HK-2 (cell line): Measurements from ENCODE around the gene IL3.

ENCODE experiments used
- DNase-seq: peaks from one replicate; pipeline ENCODE4 v3.0.0-alpha.2; 2018; ENCODE audit not compliant: unreplicated experiment

The IL3 gene

GRCh38 chr5:132072070-132072469 lies 11.6 kb downstream of the IL3 start:
- DNase-seq, result no peak

GRCh38 chr5:132072528-132072927 lies 12.1 kb downstream of the IL3 start:
- no peak for DNase-seq

GRCh38 chr5:132073231-132074013 lies 13.0 kb downstream of the IL3 start, which contains the start of gene CSF2:
Gene CSF2, plus strand, starts transcription at chr5:132073789. Its CDS starts 35 bp downstream, at chr5:132073824.
- peak; percentile 54 for DNase-seq

- no peak for DNase-seq
These were observed 13.8 kb downstream of the IL3 start for GRCh38 chr5:132074091-132074771.

- peak; percentile 37 for DNase-seq
These were observed 14.6 kb downstream of the IL3 start for GRCh38 chr5:132074772-132075718.

- DNase-seq, result no peak
These were observed 15.2 kb downstream of the IL3 start for GRCh38 chr5:132075719-132076077.

- DNase-seq, result no peak
These were observed 15.9 kb downstream of the IL3 start for GRCh38 chr5:132076202-132076830.

GRCh38 chr5:132076983-132077382 lies 16.5 kb downstream of the IL3 start:
- DNase-seq, result no peak

- DNase-seq, result no peak
These were observed 18.6 kb downstream of the IL3 start for GRCh38 chr5:132079081-132079480.

- DNase-seq, result no peak
These were observed 19.2 kb downstream of the IL3 start for GRCh38 chr5:132079619-132080018.

GRCh38 chr5:132080595-132080994 lies 20.1 kb downstream of the IL3 start:
- DNase-seq, result no peak

GRCh38 chr5:132081458-132081857 lies 21.0 kb downstream of the IL3 start:
- DNase-seq, result no peak

GRCh38 chr5:132082329-132083023 lies 22.0 kb downstream of the IL3 start:
- no peak for DNase-seq

- DNase-seq, result no peak
These were observed 22.7 kb downstream of the IL3 start for GRCh38 chr5:132083071-132083678.

GRCh38 chr5:132085686-132086085 lies 25.2 kb downstream of the IL3 start:
- no peak for DNase-seq

- DNase-seq, result peak; percentile 86
These were observed 25.9 kb downstream of the IL3 start for GRCh38 chr5:132086277-132086794.

- no peak for DNase-seq
These were observed 26.7 kb downstream of the IL3 start for GRCh38 chr5:132087176-132087575.

GRCh38 chr5:132087661-132088060 lies 27.2 kb downstream of the IL3 start:
- no peak for DNase-seq

- DNase-seq, result no peak
These were observed 28.9 kb downstream of the IL3 start for GRCh38 chr5:132089363-132089762.

- peak; percentile 51 for DNase-seq
These were observed 29.7 kb downstream of the IL3 start for GRCh38 chr5:132090107-132090506.
